ENCODE results near the gene SEMA3F.

The SEMA3F gene

DNA sequence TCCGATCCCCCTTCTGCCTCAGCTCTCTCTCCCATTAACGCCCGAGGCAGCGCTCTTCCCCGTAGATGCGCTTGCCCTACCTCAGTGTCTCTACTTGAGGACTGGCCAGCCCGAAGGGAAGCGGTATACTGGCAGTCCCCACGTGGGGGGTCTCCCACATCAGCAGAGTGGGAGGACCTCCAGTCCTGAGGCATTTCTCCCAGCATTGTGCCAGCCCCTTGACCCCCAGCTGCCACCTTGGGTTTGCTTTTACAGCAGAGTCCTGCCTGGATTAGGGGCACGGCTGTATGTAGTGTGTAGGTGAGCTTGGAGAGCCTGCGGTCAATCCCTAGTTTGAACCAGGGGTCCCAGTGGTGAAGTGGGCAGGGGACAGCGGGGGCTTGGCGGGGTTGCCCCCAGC lies 767 bp downstream of the SEMA3F start:
- peak; percentile 62 for DNase-seq (ENCODE audit: low read depth, low spot score)

- DNase-seq (ENCODE audit: low read depth, low spot score): peak; percentile 64
Observed at GRCh38 chr3:50156549-50157493, 1.7 kb downstream of the SEMA3F start.

- peak; percentile 55 for DNase-seq (ENCODE audit: low read depth, low spot score)
Observed at GRCh38 chr3:50157827-50158529, 2.9 kb downstream of the SEMA3F start.

DNA sequence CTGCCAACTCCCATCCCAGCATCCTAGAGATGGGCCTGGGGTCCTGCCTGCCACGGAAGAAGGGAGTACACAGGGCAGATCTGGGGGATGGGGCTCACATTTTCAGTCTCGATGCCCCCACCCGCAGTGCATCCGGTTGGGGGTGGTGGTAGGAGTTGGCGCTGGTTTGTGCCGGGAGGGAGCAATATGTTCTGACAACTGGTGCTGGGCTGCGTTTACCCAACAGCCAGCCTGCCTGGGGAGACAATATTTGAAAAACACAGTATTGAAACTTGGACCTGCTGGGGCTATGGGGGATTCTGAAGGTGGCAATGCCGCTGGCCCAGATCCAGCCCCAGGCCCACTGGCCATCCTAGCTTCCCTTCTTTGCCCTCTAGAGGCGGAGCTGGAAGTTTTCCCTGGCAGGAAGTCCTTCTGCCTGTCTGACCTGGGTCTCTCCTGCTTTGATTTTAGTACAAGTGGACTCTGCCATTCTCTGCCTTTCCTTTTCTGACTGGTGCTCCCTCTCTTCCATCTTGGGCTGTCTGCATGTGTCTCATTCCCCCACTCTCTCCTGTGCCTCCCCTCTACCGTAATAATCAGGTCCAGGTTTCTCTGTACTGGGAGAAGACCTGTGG lies 3.5 kb downstream of the SEMA3F start:
- no peak for DNase-seq (ENCODE audit: low read depth, low spot score)

- no peak for DNase-seq (ENCODE audit: low read depth, low spot score)
Observed at GRCh38 chr3:50160561-50160983, 5.4 kb downstream of the SEMA3F start.

GRCh38 chr3:50161320-50161719 lies 6.2 kb downstream of the SEMA3F start:
- DNase-seq (ENCODE audit: low read depth, low spot score): no peak

GRCh38 chr3:50162034-50162883 lies 7.1 kb downstream of the SEMA3F start:
- no peak for DNase-seq (ENCODE audit: low read depth, low spot score)

- DNase-seq (ENCODE audit: low read depth, low spot score): peak; percentile 96
Observed at GRCh38 chr3:50163572-50164455, 8.7 kb downstream of the SEMA3F start.

GRCh38 chr3:50164481-50164880 lies 9.4 kb downstream of the SEMA3F start:
- DNase-seq (ENCODE audit: low read depth, low spot score): no peak

GRCh38 chr3:50164984-50165909 lies 10.1 kb downstream of the SEMA3F start:
- DNase-seq (ENCODE audit: low read depth, low spot score): peak; percentile 89

GRCh38 chr3:50165910-50166538 lies 10.9 kb downstream of the SEMA3F start:
- DNase-seq (ENCODE audit: low read depth, low spot score): peak; percentile 53

DNA sequence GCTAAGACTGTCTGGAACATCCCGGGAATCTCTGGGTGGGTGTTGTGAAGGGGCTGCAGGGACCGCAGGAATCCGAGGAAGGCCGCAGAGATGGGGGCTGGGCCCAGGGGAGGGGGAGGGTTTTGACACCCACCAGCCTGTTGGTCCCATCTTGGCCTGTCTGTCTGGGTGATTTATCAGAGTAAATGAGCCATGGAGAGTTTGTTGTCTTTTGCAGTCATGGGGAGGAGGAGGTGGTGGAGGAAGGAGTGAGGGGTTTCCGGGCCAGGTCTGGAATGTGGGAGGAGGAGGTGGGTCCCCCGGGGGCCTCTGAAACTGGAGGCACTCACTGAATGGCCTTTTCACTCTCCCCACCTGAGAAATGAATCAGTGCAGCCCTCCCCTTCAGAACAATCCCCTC lies 11.5 kb downstream of the SEMA3F start:
- DNase-seq (ENCODE audit: low read depth, low spot score): peak; percentile 64

GRCh38 chr3:50167069-50167840 lies 12.1 kb downstream of the SEMA3F start:
- peak; percentile 48 for DNase-seq (ENCODE audit: low read depth, low spot score)

GRCh38 chr3:50167841-50168209 lies 12.7 kb downstream of the SEMA3F start:
- no peak for DNase-seq (ENCODE audit: low read depth, low spot score)

GRCh38 chr3:50168388-50168787 lies 13.3 kb downstream of the SEMA3F start:
- peak; percentile 42 for DNase-seq (ENCODE audit: low read depth, low spot score)

- no peak for DNase-seq (ENCODE audit: low read depth, low spot score)
Observed at GRCh38 chr3:50168791-50169190, 13.7 kb downstream of the SEMA3F start.

DNA sequence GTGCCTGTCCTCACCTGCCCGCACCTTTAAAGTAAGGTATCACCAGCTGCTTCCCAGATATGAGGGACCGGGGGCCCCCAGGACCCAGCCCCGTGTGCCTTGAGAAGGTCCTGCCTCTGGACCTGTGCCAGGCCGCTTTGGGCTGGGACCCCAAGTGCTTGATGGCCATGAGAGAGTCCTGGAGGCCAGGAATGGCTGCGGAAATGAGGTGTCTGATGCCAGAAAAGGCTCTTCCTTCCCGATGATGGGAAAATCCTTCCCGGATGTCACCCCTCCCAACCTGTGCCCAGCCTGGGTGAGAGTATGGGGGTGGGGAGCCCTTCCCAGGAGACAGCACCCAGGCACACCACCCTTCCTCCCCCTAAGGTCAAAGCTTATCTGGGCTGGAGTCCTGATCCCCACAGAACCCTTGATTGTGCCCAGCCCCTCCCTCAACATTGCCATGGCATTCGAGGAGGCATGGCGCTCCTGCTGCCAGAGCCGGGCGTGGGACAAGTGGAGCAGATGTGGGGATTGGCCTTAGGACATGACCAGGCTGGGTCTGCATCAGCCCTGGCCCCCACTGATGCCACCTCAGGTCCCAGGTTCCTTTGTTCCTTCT lies 14.2 kb downstream of the SEMA3F start:
- DNase-seq (ENCODE audit: low read depth, low spot score): no peak

DNA sequence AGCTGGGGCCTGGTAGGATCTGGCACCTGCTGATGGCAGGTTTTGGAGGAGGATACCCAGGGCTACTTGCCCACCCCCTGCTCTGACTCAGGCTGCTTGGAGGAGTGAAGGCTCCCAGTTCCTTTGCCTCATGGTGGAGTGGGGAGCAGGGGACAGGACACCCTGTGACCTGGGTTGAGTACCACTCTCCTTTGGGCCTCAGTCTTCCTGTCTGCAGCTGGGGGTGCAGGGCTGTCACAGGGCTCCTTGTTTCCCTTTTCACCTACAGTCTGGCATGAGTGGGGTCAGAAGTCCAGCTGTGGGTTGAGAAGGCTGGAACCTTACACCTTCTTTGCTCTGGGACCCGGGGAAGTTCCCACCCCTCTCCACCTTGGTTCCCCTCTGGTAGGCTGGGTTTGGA lies 14.7 kb downstream of the SEMA3F start:
- no peak for DNase-seq (ENCODE audit: low read depth, low spot score)

All from astrocyte of the hippocampus (primary cell).